ENCODE results near the gene CLDN11. TPM values are rescaled to one million over a fixed set of nuclear protein-coding genes. Genes with fewer than 3 reads are reported as not detected.

Gene CLDN11
- total RNA-seq, 2 donors from 2014 or later = 1.3 to 7.2 TPM

- TF ChIP-seq CTCF (IDR thresholded peaks at IDR 0.05) = no peak
- no peaks in the 10 kb centered on the region for H3K27me3 ChIP-seq
- H3K27ac ChIP-seq = no peak overlapping the region
- DNase-seq = no peak
- intact Hi-C loops (cut with DNase I) = no loop called here
- H3K4me1 ChIP-seq = no peaks in the 10 kb centered on the region
- no peaks in the 10 kb centered on the region for H3K9me3 ChIP-seq
- H3K36me3 ChIP-seq = no peaks in the 10 kb centered on the region
- no peak overlapping the region for H3K4me3 ChIP-seq
- no peak overlapping the region for H3K9ac ChIP-seq (ENCODE audit: low read depth in 2 of 2, low read length in 2 of 2)
These were observed 39.6 kb downstream of the CLDN11 start for GRCh38 chr3:170458285-170458684.

- no peaks in the 10 kb centered on the region for H3K36me3 ChIP-seq
These were observed 44.3 kb downstream of the CLDN11 start for GRCh38 chr3:170463011-170463410.

GRCh38 chr3:170465955-170466354 lies 47.3 kb downstream of the CLDN11 start:
- intact Hi-C loops (cut with DNase I) = no loop called here
- H3K27me3 ChIP-seq = no peaks in the 10 kb centered on the region
- H3K9ac ChIP-seq (ENCODE audit: low read depth in 2 of 2, low read length in 2 of 2) = no peak overlapping the region
- H3K9me3 ChIP-seq = no peaks in the 10 kb centered on the region
- no peaks in the 10 kb centered on the region for H3K36me3 ChIP-seq
- no peak overlapping the region for H3K27ac ChIP-seq
- TF ChIP-seq CTCF (IDR thresholded peaks at IDR 0.05) = no peak
- no peak for DNase-seq
- no peak overlapping the region for H3K4me3 ChIP-seq
- H3K4me1 ChIP-seq = no peaks in the 10 kb centered on the region

More at GRCh38 chr3:170463011-170463410, 44.3 kb downstream of the CLDN11 start:
- no peak overlapping the region for H3K9ac ChIP-seq (ENCODE audit: low read depth in 2 of 2, low read length in 2 of 2)
- no peak overlapping the region for H3K27ac ChIP-seq
- H3K4me3 ChIP-seq = no peak overlapping the region
- no peaks in the 10 kb centered on the region for H3K4me1 ChIP-seq
- intact Hi-C loops (cut with DNase I) = no loop called here
- no peak for TF ChIP-seq CTCF (IDR thresholded peaks at IDR 0.05)
- no peaks in the 10 kb centered on the region for H3K9me3 ChIP-seq
- H3K27me3 ChIP-seq = no peaks in the 10 kb centered on the region
- no peak for DNase-seq

- intact Hi-C loops (cut with DNase I) = no loop called here
- TF ChIP-seq CTCF (IDR thresholded peaks at IDR 0.05) = no peak
- Histone ChIP-seq H3K9ac (ENCODE audit: low read depth in 2 of 2, low read length in 2 of 2) (no peak overlapping the region), H3K27ac (no peak overlapping the region), H3K9me3 (no peaks in the 10 kb centered on the region), H3K4me3 (no peak overlapping the region), H3K36me3 (no peaks in the 10 kb centered on the region), H3K27me3 (no peaks in the 10 kb centered on the region), H3K4me1 (no peaks in the 10 kb centered on the region)
- DNase-seq = no peak
These were observed 48.3 kb downstream of the CLDN11 start for GRCh38 chr3:170467007-170467406.

GRCh38 chr3:170467571-170468147 lies 49.0 kb downstream of the CLDN11 start:
- Histone ChIP-seq H3K27me3 (no peaks in the 10 kb centered on the region), H3K9ac (ENCODE audit: low read depth in 2 of 2, low read length in 2 of 2) (no peak overlapping the region), H3K4me3 (no peak overlapping the region), H3K9me3 (no peaks in the 10 kb centered on the region), H3K4me1 (no peaks in the 10 kb centered on the region), H3K36me3 (no peaks in the 10 kb centered on the region), H3K27ac (no peak overlapping the region)
- no peak for TF ChIP-seq CTCF (IDR thresholded peaks at IDR 0.05)
- intact Hi-C loops (cut with DNase I) = no loop called here
- DNase-seq = no peak
